GM18520 (cell line): ENCODE measurements around the gene TALDO1.

Source experiments
- ATAC-seq: cut with Tn5 transposase; IDR thresholded peaks from one replicate; pipeline ENCODE4 v1.9.1; 2021; ENCODE audit not compliant: unreplicated experiment

The TALDO1 gene

DNA sequence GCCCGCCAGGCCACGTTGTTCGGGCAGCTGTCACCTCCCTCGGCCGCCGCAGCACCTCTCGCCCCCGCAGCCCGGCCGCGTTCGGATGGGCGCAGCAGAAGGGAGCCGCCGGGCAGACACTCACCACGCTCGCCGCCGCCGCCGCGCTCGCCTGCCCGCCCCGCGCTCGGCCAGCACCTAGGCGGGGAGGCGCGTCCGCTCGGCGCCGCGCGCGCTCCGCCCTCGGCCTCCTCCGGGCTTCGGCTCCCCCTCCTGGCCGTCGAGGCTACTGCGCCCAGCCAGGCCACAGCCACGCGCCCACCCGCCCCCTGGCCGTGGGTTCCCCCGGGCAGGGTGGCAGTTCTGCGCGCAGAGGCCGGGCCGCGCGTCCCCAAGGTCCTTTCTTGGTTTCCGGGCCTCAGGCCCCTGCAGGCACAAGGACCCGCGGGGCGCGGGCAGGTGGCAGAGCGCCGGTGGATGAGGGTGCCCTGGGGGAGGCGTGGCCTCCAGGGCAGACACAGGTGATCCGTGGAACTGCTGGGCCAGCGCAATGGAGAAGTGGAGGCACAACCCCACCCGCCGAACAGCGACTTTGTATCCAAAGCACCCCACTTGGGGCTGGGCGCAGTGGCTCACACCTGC is 50.9 kb downstream of the TALDO1 start, which contains the start of gene SLC25A22:
Gene SLC25A22, minus strand, starts transcription at position 189 of the 621 bp plus-strand sequence. CDS start 3,275 bp downstream, outside the sequence.
- peak; percentile 51 for ATAC-seq

DNA sequence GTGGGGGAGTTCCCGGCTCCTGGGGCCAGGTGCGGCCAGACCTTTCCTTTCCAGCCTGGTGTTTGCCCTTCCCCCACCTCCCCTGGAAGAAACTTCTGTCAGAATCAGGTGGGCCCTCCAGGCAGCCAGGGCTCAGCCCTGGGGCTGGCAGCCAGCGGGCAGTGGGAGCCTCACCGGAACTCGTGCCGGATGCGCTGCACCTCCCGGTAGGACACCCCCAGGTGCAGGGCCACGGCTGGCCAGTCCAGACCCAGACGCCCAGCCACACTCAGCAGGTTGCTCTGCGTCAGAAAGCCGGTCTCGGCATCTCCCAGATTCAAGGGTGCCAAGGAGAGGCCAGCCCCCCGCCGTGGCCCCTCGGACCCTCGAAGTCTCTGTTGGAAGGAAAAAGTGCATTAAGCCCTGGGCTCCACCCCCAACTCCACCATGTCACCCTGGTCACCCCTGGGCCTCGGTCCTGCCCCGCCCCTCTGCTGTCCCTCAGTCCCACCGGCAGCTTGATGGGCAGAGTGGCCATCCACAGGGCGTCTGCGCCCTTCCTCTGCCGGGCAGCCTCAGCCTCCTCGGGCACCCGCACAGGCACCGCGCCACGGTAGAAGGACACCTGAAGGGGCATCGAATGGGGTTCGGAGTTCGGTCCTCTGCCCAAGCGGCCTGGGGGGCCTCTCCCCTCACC is 52.5 kb downstream of the TALDO1 start:
- no peak for ATAC-seq

DNA sequence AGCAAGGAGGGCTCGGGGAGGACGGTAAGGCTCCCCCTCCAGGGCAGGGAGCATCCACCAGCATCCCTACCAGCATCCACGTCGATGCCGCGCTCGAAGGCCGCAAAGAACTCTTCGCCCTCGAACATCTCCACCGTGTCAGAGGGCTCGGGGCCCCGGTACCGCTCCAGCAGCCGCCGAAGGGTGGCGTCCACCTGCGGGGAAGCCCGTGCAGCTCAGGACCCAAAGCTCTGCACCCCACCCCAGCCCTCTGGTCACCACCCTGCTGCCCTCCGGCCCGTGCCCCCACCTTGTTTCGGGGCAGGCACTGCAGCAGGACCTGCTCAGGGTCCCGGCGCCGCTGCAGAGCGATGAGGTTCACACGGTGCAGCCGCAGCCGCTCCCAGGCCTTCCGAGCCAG is 53.2 kb downstream of the TALDO1 start:
- ATAC-seq, result no peak

GRCh38 chr11:801097-801780 is 54.0 kb downstream of the TALDO1 start:
- no peak for ATAC-seq

DNA sequence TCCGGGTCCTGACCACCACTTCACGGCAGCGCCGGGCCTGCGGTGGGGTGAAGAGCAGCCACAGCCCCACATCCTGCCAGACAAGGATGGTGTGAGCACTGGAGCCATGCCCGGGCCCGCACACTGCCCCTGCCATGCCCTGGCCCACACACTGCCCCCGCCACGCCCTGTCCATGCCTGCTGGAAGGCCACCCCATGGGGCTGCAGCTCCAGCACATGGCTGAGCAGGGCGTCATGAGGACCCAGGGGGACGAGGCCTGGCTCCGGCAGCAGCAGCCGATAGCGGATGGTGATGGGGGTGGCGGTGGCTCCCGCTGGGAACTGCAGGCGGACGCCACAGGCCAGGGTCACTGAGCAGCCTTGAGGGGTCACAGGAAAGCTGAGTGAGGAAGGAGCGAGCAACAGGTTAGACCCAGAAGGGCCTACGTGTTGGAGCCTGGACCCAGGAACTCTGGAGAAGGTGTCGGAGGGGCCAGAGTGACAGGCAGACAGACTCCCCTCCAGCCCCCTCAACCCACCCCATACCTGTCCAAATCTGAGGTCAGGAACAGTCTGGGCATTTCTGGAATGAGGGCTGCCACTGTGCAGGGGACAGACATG is 54.9 kb downstream of the TALDO1 start:
- ATAC-seq, result no peak

GRCh38 chr11:802693-803466 is 55.6 kb downstream of the TALDO1 start:
- no peak for ATAC-seq

DNA sequence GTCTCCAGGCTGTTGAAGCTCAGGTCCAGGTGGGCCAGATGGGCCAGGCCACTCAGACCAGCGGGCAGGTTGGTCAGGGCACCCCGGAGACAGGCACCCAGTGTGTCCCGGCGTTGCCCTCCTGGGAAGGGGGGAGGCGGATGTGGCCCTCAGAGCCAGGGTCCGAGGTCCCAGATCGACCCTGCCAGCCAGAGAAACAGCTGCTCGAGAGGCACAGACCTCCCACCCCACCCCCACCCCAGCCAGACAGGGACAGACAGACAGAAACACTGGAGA is 56.1 kb downstream of the TALDO1 start:
- no peak for ATAC-seq

DNA sequence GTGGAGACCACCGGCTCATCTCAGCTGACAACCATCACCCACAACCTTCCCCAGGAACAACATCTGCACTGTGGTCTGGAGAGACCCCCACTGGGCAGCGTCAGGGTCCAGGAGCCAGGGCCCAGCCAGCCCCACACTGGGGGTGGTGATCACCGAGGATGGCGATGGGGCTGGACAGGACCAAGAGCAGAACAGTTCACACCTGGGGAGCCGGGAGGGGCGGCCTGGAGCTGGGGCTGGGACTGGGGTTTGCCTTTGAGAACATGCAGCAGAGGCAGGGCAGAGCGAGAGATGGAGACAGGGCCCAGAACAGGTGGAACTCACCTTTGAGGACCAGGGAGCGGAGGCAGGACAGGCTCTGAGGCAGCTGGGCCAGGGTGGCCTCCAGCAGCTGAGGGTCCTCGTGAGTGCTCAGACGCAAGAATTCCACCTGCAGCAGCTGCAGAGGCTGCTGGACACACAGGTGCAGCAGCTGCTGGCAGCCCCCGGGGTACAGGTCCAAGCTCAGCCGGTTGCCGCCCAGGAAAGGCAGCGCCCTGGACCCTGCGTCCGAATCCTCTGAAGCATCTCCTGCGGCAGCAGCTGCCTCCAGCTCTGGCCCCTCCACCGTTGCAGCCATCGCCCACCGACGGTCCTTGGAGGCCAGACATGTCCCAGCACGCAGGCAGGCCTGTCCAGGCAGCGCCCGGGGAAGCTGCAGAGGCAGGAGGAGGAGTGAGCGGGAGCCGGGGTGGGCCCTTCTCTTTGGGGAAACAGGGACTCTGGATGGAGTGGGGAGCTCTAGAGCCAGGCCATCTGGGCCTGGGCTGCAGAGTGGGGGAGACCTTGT is 56.7 kb downstream of the TALDO1 start:
- ATAC-seq, result no peak

DNA sequence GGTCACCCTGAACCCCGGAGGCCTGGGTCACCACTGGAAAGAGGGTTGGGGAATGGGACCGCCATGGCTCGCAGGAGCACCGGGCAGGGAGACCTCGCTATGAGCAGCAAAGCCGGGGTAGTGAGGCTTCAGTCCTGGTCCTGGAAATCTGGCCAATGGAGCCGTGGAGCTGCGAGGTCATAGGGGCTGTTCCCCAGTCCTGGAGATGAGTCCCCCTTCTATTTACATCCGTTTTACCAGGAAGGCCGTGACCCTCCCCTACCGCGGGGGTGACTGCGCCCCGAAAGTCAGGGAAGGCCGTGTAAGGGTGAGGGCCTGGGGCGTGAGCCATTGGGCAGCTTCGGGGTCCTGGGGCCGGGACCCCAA is 57.3 kb downstream of the TALDO1 start:
- ATAC-seq, result no peak

GRCh38 chr11:808427-809286 is 61.4 kb downstream of the TALDO1 start:
- ATAC-seq, result no peak

DNA sequence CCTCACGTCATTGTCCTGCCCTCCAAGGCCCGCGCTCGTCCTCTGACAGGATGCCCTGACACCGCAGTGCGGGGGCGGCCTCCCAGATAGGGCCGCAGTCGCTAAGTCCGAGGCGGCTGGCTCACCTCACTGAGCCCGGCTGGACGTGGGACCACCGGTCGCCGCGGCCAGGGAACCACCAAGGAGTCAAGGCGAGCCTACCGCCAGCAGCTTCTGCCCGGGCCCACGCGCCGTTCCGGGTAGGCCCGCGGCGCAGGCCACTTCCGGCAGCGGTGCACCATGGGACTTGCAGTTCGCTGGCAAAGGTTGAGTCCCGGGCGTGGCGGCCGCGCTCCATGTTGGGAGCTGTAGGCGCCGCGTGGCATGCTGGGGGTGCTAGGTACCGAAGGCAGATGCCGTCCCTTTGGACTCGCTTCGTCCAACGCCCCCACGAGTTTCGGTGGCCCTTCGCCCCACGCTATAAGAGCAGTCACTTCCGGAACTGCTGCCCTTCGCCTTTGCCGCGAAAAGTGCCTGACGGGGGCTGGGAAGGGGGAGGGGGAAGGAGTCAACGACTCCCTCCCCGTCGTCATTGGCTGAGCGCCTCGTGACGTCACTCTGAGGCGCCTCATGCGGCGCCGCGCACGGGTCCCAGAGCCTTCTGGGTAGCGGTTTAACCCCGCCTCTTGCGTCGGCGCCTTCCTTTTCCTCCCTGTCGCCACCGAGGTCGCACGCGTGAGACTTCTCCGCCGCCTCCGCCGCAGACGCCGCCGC is 62.2 kb downstream of the TALDO1 start, which contains the start of gene RPLP2:
Gene RPLP2, plus strand, starts transcription at position 681 of the 753 bp plus-strand sequence. CDS start 268 bp downstream, outside the sequence.
- peak; percentile 64 for ATAC-seq

DNA sequence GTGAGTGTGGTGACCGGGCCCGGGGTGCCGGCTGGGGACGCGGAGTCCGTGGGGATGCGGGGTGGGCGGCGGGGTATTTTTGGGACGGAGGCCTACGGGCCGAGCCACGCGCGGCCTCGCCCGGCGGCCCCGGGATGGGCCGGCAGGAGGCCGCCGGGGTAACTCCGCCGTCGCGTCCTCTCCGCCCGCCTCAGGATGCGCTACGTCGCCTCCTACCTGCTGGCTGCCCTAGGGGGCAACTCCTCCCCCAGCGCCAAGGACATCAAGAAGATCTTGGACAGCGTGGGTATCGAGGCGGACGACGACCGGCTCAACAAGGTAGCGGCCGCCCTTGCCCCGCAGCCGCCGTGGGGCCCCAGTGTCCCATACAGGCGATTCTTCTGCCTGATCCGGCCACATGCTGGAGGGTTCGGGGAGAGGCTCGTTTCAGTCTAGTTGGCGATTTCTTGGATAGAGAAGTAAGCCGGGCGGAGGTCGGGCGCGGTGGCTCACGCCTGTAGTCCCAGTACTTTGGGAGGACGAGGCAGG is 62.8 kb downstream of the TALDO1 start:
- ATAC-seq, result no peak

GRCh38 chr11:811446-812245 is 64.4 kb downstream of the TALDO1 start:
- ATAC-seq, result no peak

GRCh38 chr11:812390-812789 is 65.1 kb downstream of the TALDO1 start:
- ATAC-seq, result no peak

DNA sequence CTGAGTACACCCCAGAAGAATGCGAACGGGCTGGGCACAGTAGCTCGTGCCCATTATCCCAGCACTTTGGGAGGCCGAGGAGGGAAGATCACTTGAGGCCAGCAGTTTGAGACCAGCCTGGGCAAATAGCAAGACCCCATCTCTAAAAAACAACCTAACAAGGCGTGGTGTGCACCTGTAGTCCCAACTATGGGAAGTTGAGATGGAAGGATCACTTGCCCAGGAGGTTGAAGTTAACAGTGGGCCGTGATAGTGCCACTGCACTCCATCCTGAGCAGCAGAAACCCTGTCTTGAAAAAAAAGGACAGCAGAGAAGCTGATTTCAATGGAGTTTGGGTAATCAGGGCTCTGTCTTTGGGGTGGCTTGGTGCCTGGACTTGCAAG is 65.8 kb downstream of the TALDO1 start:
- no peak for ATAC-seq

DNA sequence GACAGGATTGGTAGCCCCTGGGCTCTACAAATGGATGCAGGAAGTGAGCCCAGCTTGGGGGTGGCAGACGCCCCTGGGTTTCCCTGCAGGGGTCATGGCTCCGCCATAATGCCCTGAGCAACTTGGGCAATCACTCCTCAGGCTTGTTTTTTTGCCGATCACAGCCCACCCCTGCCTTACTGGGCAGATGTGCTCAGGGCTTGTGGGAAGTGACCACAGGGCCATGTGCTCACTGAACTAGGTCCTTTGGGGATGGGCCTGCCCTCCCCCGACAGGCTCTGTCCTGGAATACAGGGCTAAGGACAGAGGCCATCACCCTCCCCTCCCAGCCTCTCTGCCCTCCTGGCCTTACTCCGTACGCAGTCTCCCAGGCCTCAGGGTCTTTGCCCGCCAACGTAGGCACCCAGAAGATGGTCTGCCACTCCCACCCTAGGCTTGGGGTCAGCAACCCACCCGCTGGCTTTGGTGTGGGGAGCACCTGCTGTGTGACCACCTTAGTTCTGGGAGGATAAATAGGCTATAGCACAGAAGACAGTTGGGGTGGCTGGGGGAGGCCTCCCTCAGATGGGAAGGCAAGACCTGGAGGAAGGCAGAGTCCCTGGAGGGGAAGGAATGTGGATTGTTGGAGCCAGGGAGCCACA is 66.3 kb downstream of the TALDO1 start:
- ATAC-seq, result no peak
